CD4-positive, CD25-positive, alpha-beta regulatory T cell (primary cell): ENCODE data around the gene BHLHE41. TPM values are rescaled to one million over a fixed set of nuclear protein-coding genes. Genes with fewer than 3 reads are reported as not detected.

Source experiments
- ATAC-seq, 2 donors: fragments of 150-1000 bp; cut with Tn5 transposase; one replicate each; pipeline ENCODE4 v1.10.0; 2021; ENCODE audit warnings: low read depth in 2 of 2, moderate number of reproducible peaks in 2 of 2, moderate library complexity in 1 of 2
- DNase-seq, 3 donors: peaks; one replicate each; pipeline versions ENCODE4 v3.0.0 to v3.0.0-alpha.2; 2012 to 2022; ENCODE audit warnings: mixed read lengths in 1 of 3
- H3K27ac ChIP-seq: one replicate; pipeline ENCODE4 v1.7.0; 2013; ENCODE audit warnings: mild to moderate bottlenecking, low read length; ENCODE audit not compliant: insufficient read depth, poor library complexity, severe bottlenecking
- H3K27me3 ChIP-seq: one replicate; pipeline ENCODE4 v1.7.0; 2013; ENCODE audit warnings: low read length; ENCODE audit not compliant: control insufficient read depth, insufficient read depth
- H3K36me3 ChIP-seq: one replicate; pipeline ENCODE4 v1.7.0; 2013; ENCODE audit warnings: mild to moderate bottlenecking, low read length, moderate library complexity; ENCODE audit not compliant: control insufficient read depth, insufficient read depth
- H3K4me1 ChIP-seq: 2 replicates; pipeline ENCODE4 v1.7.0; 2013; ENCODE audit warnings: mild to moderate bottlenecking, low read length; ENCODE audit not compliant: insufficient read depth, control insufficient read depth, poor library complexity, severe bottlenecking
- H3K4me3 ChIP-seq: one replicate; pipeline ENCODE4 v1.7.0; 2013; ENCODE audit warnings: low read depth, mild to moderate bottlenecking, low read length, moderate library complexity
- H3K9me3 ChIP-seq, 2 experiments: 1 replicate in 1 of 2; 2 replicates in 1 of 2; pipeline ENCODE4 v1.7.0; 2013; ENCODE audit warnings: low read length in 2 of 2, mild to moderate bottlenecking in 1 of 2, moderate library complexity in 1 of 2; ENCODE audit not compliant: control insufficient read depth in 2 of 2
- H3K27ac Mint-ChIP-seq, 3 donors: one replicate each; pipeline ENCODE4 v1.8.0; 2020 to 2022; ENCODE audit warnings: mild to moderate bottlenecking in 3 of 3, mixed read lengths in 3 of 3, moderate library complexity in 2 of 3
- H3K27me3 Mint-ChIP-seq: one replicate; pipeline ENCODE4 v1.8.0; 2022; ENCODE audit warnings: mild to moderate bottlenecking, mixed read lengths
- H3K36me3 Mint-ChIP-seq: one replicate; pipeline ENCODE4 v1.8.0; 2020; ENCODE audit warnings: mixed read lengths
- H3K4me1 Mint-ChIP-seq, 4 donors: one replicate each; pipeline ENCODE4 v1.8.0; 2020 to 2022; ENCODE audit warnings: mixed read lengths in 4 of 4, mild to moderate bottlenecking in 1 of 4
- H3K4me3 Mint-ChIP-seq, 4 donors: one replicate each; pipeline ENCODE4 v1.8.0; 2020 to 2022; ENCODE audit warnings: mild to moderate bottlenecking in 4 of 4, mixed read lengths in 4 of 4, moderate library complexity in 3 of 4
- H3K9me3 Mint-ChIP-seq, 7 donors: one replicate each; pipeline ENCODE4 v1.8.0; 2020 to 2022; ENCODE audit warnings: mixed read lengths in 7 of 7, mild to moderate bottlenecking in 3 of 7, moderate library complexity in 2 of 7
- polyA plus RNA-seq, 4 donors: library from polyadenylated mRNA; unstranded; fragments of 300-500 nt; fragmentation: Illumina TruSeq; gene quantifications; one replicate each; pipeline ENCODE4 v1.2.3, GENCODE V29; 2021
- total RNA-seq: library from RNA; stranded (reverse); gene quantifications from one replicate; pipeline ENCODE4 v1.2.3, GENCODE V29; 2022

BHLHE41 gene
- total and polyA plus RNA-seq, 5 donors from 2014 or later = not detected

- H3K27ac ChIP-seq = no peak overlapping the region
- peaks cover 12% of the 10 kb centered on the region for H3K27me3 ChIP-seq
- Mint-ChIP-seq H3K4me3 (no peak overlapping the region), H3K36me3 (no peaks in the 10 kb centered on the region), H3K4me1 (no peaks in the 10 kb centered on the region), H3K9me3 (peaks cover 0 to 3% (median 0%) of the 10 kb centered on the region in 7 donors), H3K27me3 (peaks cover 21% of the 10 kb centered on the region), H3K27ac (no peak overlapping the region)
- no peaks in the 10 kb centered on the region for H3K9me3 ChIP-seq
- no peaks in the 10 kb centered on the region for H3K36me3 ChIP-seq
- DNase-seq (no peak), ATAC-seq (no peak)
- no peak overlapping the region for H3K4me3 ChIP-seq
- no peaks in the 10 kb centered on the region for H3K4me1 ChIP-seq
Measured at GRCh38 chr12:26148291-26148690, 23.5 kb upstream of the BHLHE41 start.

DNA sequence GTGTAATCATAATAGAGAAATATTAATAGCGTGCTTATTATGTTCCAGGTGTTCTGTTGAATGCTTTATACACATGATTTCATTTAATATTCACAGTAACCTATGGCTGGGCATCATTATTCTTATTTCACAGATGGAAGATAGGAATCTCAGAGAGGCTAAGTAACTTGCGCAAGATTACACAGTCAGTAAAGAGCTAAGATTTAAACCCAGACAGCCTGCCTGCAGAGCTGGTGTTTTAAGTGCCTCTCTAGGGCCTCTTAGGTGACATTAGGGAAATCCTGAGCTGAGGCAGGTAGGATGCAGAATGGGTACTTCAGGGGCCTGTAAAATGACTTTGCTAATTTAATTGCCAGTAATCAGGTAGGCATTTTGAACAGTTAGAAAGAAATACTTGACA is 18.5 kb upstream of the BHLHE41 start:
- Mint-ChIP-seq H3K27ac (no peak overlapping the region), H3K27me3 (peaks cover 15% of the 10 kb centered on the region), H3K4me3 (no peak overlapping the region), H3K4me1 (no peaks in the 10 kb centered on the region), H3K36me3 (no peaks in the 10 kb centered on the region), H3K9me3 (no peaks in the 10 kb centered on the region)
- no peaks in the 10 kb centered on the region for H3K4me1 ChIP-seq
- no peaks in the 10 kb centered on the region for H3K9me3 ChIP-seq
- ATAC-seq = no peak
- no peak overlapping the region for H3K4me3 ChIP-seq
- no peak overlapping the region for H3K27ac ChIP-seq
- H3K27me3 ChIP-seq = peaks cover 13% of the 10 kb centered on the region
- DNase-seq = no peak
- no peaks in the 10 kb centered on the region for H3K36me3 ChIP-seq

GRCh38 chr12:26138860-26139259 is 14.0 kb upstream of the BHLHE41 start:
- no peaks in the 10 kb centered on the region for H3K36me3 ChIP-seq
- H3K4me1 ChIP-seq = no peaks in the 10 kb centered on the region
- Mint-ChIP-seq H3K36me3 (no peaks in the 10 kb centered on the region), H3K4me1 (no peaks in the 10 kb centered on the region), H3K27ac (no peak overlapping the region), H3K9me3 (peaks cover 0 to 2% (median 0%) of the 10 kb centered on the region in 7 donors), H3K27me3 (peaks cover 15% of the 10 kb centered on the region), H3K4me3 (no peak overlapping the region)
- H3K9me3 ChIP-seq = no peaks in the 10 kb centered on the region
- ATAC-seq (no peak), DNase-seq (no peak)
- H3K4me3 ChIP-seq = no peak overlapping the region
- H3K27ac ChIP-seq = no peak overlapping the region
- peaks cover 9% of the 10 kb centered on the region for H3K27me3 ChIP-seq

DNA sequence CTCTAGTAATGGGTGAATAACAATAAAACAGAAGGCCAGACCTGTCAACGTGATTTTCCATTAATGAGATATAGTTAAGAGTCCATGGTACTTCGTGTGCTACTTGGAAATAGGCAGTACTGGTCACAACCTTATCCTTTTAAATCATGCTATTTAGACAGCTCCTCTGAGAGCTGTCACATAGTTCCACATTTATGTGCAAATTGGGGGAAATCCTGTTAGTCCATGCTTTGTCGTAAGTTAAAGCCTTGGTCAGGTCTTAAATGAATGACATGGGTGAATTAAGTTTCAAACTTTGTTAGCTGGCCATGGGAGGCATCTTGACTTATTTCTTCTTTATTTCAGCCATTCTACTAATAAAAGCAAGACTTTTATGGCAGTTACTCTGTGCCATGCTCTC is 11.9 kb upstream of the BHLHE41 start:
- Histone ChIP-seq H3K27ac (no peak overlapping the region), H3K9me3 (no peaks in the 10 kb centered on the region), H3K4me3 (no peak overlapping the region), H3K36me3 (no peaks in the 10 kb centered on the region), H3K27me3 (peaks cover 12% of the 10 kb centered on the region), H3K4me1 (no peaks in the 10 kb centered on the region)
- H3K27ac Mint-ChIP-seq = no peak overlapping the region
- peaks cover 23% of the 10 kb centered on the region for H3K27me3 Mint-ChIP-seq
- no peaks in the 10 kb centered on the region for H3K36me3 Mint-ChIP-seq
- H3K9me3 Mint-ChIP-seq = peaks cover 0 to 2% (median 0%) of the 10 kb centered on the region in 7 donors
- ATAC-seq = no peak
- DNase-seq = no peak
- no peak overlapping the region for H3K4me3 Mint-ChIP-seq
- no peaks in the 10 kb centered on the region for H3K4me1 Mint-ChIP-seq

DNA sequence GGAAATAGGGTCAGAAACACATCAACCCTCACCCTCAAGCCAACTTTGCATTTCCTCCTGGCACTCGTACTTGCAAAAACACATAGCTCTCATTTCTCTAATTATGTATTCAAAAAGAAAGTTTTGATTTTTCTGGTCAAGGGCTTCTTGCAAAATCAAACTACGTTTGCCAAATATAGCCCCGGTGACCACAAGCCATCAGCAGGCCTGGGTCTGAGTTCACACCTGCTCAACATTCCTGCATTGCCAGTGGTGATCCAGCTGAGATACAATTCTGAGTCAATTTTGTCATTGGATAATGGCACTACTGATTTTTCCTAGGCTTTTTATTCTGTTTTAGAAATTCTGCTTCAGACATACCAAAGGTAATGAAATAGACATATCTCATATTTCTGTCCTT is 10.7 kb upstream of the BHLHE41 start:
- Mint-ChIP-seq H3K4me3 (no peak overlapping the region), H3K27me3 (peaks cover 30% of the 10 kb centered on the region), H3K36me3 (no peaks in the 10 kb centered on the region), H3K27ac (no peak overlapping the region), H3K4me1 (no peaks in the 10 kb centered on the region), H3K9me3 (peaks cover 0 to 2% (median 0%) of the 10 kb centered on the region in 7 donors)
- H3K9me3 ChIP-seq = no peaks in the 10 kb centered on the region
- ATAC-seq (no peak), DNase-seq (no peak)
- H3K36me3 ChIP-seq = no peaks in the 10 kb centered on the region
- H3K4me1 ChIP-seq = no peaks in the 10 kb centered on the region
- no peak overlapping the region for H3K4me3 ChIP-seq
- peaks cover 21% of the 10 kb centered on the region for H3K27me3 ChIP-seq
- no peak overlapping the region for H3K27ac ChIP-seq

- peaks cover 35% of the 10 kb centered on the region for H3K27me3 Mint-ChIP-seq
Measured at GRCh38 chr12:26135010-26135420, 10.2 kb upstream of the BHLHE41 start.

DNA sequence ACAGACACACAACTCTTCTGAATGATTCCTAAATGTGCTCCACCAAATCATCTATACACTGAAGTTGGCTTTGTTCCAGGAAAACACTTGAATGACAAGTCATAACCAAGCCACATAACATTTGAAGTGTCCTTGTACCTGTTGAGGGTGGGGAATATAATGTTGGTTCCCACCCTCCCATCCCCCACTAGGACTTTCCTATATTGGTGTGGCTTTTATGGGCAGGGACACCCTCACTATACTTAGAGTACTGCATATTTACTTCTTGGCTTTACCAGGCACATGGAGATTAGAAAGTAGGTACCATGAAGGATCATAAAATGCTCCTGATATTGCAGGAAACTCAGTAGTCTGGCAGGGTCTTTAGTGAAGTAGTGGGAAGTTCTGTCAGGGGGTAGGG is 9.7 kb upstream of the BHLHE41 start:
- no peak for ATAC-seq
- Histone ChIP-seq H3K27me3 (peaks cover 26% of the 10 kb centered on the region), H3K4me1 (no peaks in the 10 kb centered on the region), H3K9me3 (no peaks in the 10 kb centered on the region), H3K27ac (no peak overlapping the region), H3K4me3 (no peak overlapping the region), H3K36me3 (no peaks in the 10 kb centered on the region)
- H3K4me1 Mint-ChIP-seq = no peaks in the 10 kb centered on the region
- no peak overlapping the region for H3K27ac Mint-ChIP-seq
- H3K36me3 Mint-ChIP-seq = no peaks in the 10 kb centered on the region
- no peak overlapping the region for H3K4me3 Mint-ChIP-seq
- peaks cover 0 to 2% (median 0%) of the 10 kb centered on the region in 7 donors for H3K9me3 Mint-ChIP-seq
- peaks cover 40% of the 10 kb centered on the region for H3K27me3 Mint-ChIP-seq
- no peak for DNase-seq

More at GRCh38 chr12:26135010-26135420, 10.2 kb upstream of the BHLHE41 start:
- H3K27me3 ChIP-seq = peaks cover 22% of the 10 kb centered on the region
- Mint-ChIP-seq H3K4me3 (no peak overlapping the region), H3K36me3 (no peaks in the 10 kb centered on the region), H3K9me3 (peaks cover 0 to 2% (median 0%) of the 10 kb centered on the region in 7 donors), H3K4me1 (no peaks in the 10 kb centered on the region), H3K27ac (peak overlapping the region in 1 of 3 donors; percentile 84)
- no peaks in the 10 kb centered on the region for H3K9me3 ChIP-seq
- no peaks in the 10 kb centered on the region for H3K36me3 ChIP-seq
- H3K27ac ChIP-seq = no peak overlapping the region
- no peak for DNase-seq
- no peak for ATAC-seq
- no peaks in the 10 kb centered on the region for H3K4me1 ChIP-seq
- H3K4me3 ChIP-seq = no peak overlapping the region

DNA sequence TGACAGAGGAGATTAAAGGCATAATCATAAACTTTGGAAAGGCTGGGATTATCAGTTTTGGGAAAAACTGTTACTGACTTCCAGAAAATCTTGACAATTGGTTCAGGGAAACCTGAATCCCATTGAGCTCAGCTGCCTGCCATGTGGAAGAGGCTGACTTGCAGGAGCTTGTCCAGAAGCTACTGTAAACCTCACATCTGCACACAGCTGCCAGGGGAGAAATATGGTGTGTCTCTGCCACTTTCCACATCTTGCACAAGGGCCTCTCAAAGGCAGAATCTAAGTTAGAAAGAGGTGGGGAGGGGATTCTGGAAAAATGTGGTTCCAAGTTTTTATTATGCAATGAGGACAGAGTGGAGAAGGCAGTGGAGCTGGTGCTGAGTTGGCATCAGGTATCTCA is 8.7 kb upstream of the BHLHE41 start:
- Histone ChIP-seq H3K9me3 (no peaks in the 10 kb centered on the region), H3K27ac (no peak overlapping the region), H3K4me3 (no peak overlapping the region), H3K27me3 (peaks cover 35% of the 10 kb centered on the region), H3K4me1 (no peaks in the 10 kb centered on the region), H3K36me3 (no peaks in the 10 kb centered on the region)
- H3K36me3 Mint-ChIP-seq = no peaks in the 10 kb centered on the region
- peaks cover 45% of the 10 kb centered on the region for H3K27me3 Mint-ChIP-seq
- ATAC-seq = no peak
- no peak overlapping the region for H3K27ac Mint-ChIP-seq
- no peak overlapping the region for H3K4me3 Mint-ChIP-seq
- DNase-seq = no peak
- no peaks in the 10 kb centered on the region for H3K4me1 Mint-ChIP-seq
- peaks cover 0 to 2% (median 0%) of the 10 kb centered on the region in 7 donors for H3K9me3 Mint-ChIP-seq
